PFSK-1 (cell line): ENCODE measurements around the gene PROSER3.

ENCODE experiments used
- FOXP2 ChIP-seq: optimal IDR thresholded peaks from 2 replicates; pipeline ENCODE3; 2011; ENCODE audit warnings: borderline replicate concordance, control low read depth, inconsistent platforms; ENCODE audit not compliant: insufficient read depth; ENCODE audit errors: extremely low read length, extremely low read depth
- POLR2AphosphoS5 ChIP-seq: IDR thresholded peaks from 2 replicates; pipeline ENCODE4 v1.6.1; 2012; ENCODE audit warnings: low read depth, mild to moderate bottlenecking, control low read depth, low read length, moderate library complexity
- REST ChIP-seq, 2 experiments: IDR thresholded peaks; 2 replicates each; pipeline versions ENCODE4 v1.6.1 to v1.8.0; 2011 to 2012; ENCODE audit warnings: low read depth in 2 of 2, low read length in 2 of 2, control low read depth in 1 of 2, inconsistent platforms in 1 of 2, mild to moderate bottlenecking in 1 of 2, moderate library complexity in 1 of 2; ENCODE audit not compliant: insufficient read depth in 1 of 2
- SIN3A ChIP-seq: IDR thresholded peaks from 2 replicates; pipeline ENCODE4 v1.6.1; 2012; ENCODE audit warnings: mild to moderate bottlenecking, low read length, moderate library complexity, borderline replicate concordance; ENCODE audit not compliant: insufficient read depth

GRCh38 chr19:35797663-35798062 is 39.7 kb downstream of the PROSER3 start:
- TF ChIP-seq REST (IDR thresholded peaks at IDR 0.05; ENCODE audit: insufficient read depth in 1 of 2, low read depth in 2 of 2, low read length in 2 of 2) (no peak), FOXP2 (no peak), POLR2AphosphoS5 (no peak), SIN3A (no peak)
